DMS79 treated with DMSO at 0.1 percent for 48 hours (cell line): ENCODE data around the gene LRRC1.
A peak's percentile ranks its signal among the peaks of the same experiment; 100 is the strongest.

ENCODE experiments used
- DNase-seq: peaks from one replicate; lab custom pipeline; 2025; lab: John Stamatoyannopoulos, UW

Gene LRRC1

GRCh38 chr6:53889365-53889764, 94.6 kb downstream of the LRRC1 start:
- no peak for DNase-seq

- DNase-seq, result no peak
Measured at GRCh38 chr6:53892707-53893106, 97.9 kb downstream of the LRRC1 start.

- DNase-seq, result peak; percentile 93
Measured at GRCh38 chr6:53894091-53894490, 99.3 kb downstream of the LRRC1 start.

GRCh38 chr6:53896196-53896595, 101.4 kb downstream of the LRRC1 start:
- DNase-seq, result no peak

- no peak for DNase-seq
Measured at GRCh38 chr6:53898026-53898795, 103.4 kb downstream of the LRRC1 start.

GRCh38 chr6:53899512-53899911, 104.7 kb downstream of the LRRC1 start:
- no peak for DNase-seq

- DNase-seq, result no peak
Measured at GRCh38 chr6:53903357-53903756, 108.6 kb downstream of the LRRC1 start.

- no peak for DNase-seq
Measured at GRCh38 chr6:53906103-53906502, 111.3 kb downstream of the LRRC1 start.

GRCh38 chr6:53906842-53907241, 112.0 kb downstream of the LRRC1 start:
- DNase-seq, result no peak

- peak; percentile 73 for DNase-seq
Measured at GRCh38 chr6:53910834-53911233, 116.0 kb downstream of the LRRC1 start.

- no peak for DNase-seq
Measured at GRCh38 chr6:53912661-53913060, 117.9 kb downstream of the LRRC1 start.

- DNase-seq, result no peak
Measured at GRCh38 chr6:53913286-53913685, 118.5 kb downstream of the LRRC1 start.

GRCh38 chr6:53915026-53915691, 120.4 kb downstream of the LRRC1 start:
- no peak for DNase-seq

- no peak for DNase-seq
Measured at GRCh38 chr6:53916804-53917463, 122.1 kb downstream of the LRRC1 start.

GRCh38 chr6:53917464-53917842, 122.6 kb downstream of the LRRC1 start:
- DNase-seq, result no peak

- no peak for DNase-seq
Measured at GRCh38 chr6:53918854-53919510, 124.2 kb downstream of the LRRC1 start.

GRCh38 chr6:53919881-53920360, 125.1 kb downstream of the LRRC1 start:
- no peak for DNase-seq

GRCh38 chr6:53920881-53921280, 126.1 kb downstream of the LRRC1 start:
- peak; percentile 49 for DNase-seq

- DNase-seq, result no peak
Measured at GRCh38 chr6:53921639-53922038, 126.8 kb downstream of the LRRC1 start.

GRCh38 chr6:53922539-53922981, 127.8 kb downstream of the LRRC1 start:
- no peak for DNase-seq

GRCh38 chr6:53924277-53924676, 129.5 kb downstream of the LRRC1 start:
- no peak for DNase-seq

- DNase-seq, result peak; percentile 89
Measured at GRCh38 chr6:53924821-53925422, 130.1 kb downstream of the LRRC1 start.
